ENCODE results near the gene TERC.

- TF ChIP-seq CTCF (IDR thresholded peaks at IDR 0.05) = no peak
- no peak for TF ChIP-seq POLR2A (IDR thresholded peaks at IDR 0.05)
Observed at GRCh38 chr3:169790219-169790618, 25.4 kb upstream of the TERC start.

All from testis (tissue), 2 donors.